K562 (cell line): Measurements from ENCODE around the gene ANKS3. TPM values are rescaled to one million over a fixed set of nuclear protein-coding genes. Genes with fewer than 3 reads are reported as not detected.

ENCODE experiments used
- ATAC-seq: fragments of 200-7000 bp; cut with Tn5 transposase; 3 replicates; pipeline ENCODE4 v1.9.1; 2020; ENCODE audit warnings: moderate library complexity
- BruUV-seq: library from RNA; stranded (reverse); fragments of 400-500 nt; replicated peaks from 2 replicates; lab custom pipeline; 2021; lab: Mats Ljungman, UMichigan
- CTCF ChIA-PET: fragments of 300-600 bp; formaldehyde crosslinking; extraction: SDS; loops from one replicate; lab custom pipeline; 2021; ENCODE audit warnings: low intra/inter-chr PET ratio; lab: Yijun Ruan, JAX
- POLR2A ChIA-PET: fragments of 300-600, 350-650 bp; sonication (Branson Sonifier 250); formaldehyde crosslinking; extraction: SDS; loops from one replicate; lab custom pipeline; 2021; ENCODE audit warnings: antibody characterized with exemption, inconsistent platforms; lab: Yijun Ruan, JAX
- DNase-seq, 4 experiments: peaks; one replicate each; pipeline versions ENCODE4 v3.0.0 to v3.0.0-alpha.2; 2011 to 2018; ENCODE audit warnings: low spot score in 3 of 4, mixed read lengths in 3 of 4; ENCODE audit errors: extremely low read depth in 1 of 4
- FAIRE-seq: peaks from 2 replicates; lab custom pipeline; 2011; peaks lifted over from hg19 to GRCh38; lab: Jason Lieb, UNC
- H2AFZ ChIP-seq: 2 replicates; pipeline ENCODE4 v1.6.0; 2011; ENCODE audit warnings: low read depth, low read length, control low read depth, inconsistent platforms
- H3K27ac ChIP-seq: fragments of 200-600 bp; 3 replicates; pipeline ENCODE4 v1.8.0; 2011; ENCODE audit warnings: low read depth, mild to moderate bottlenecking, control low read depth, inconsistent platforms, low read length, moderate library complexity, mixed read lengths; ENCODE audit errors: extremely low read depth
- H3K27me3 ChIP-seq, 2 experiments: fragments of 300-600 bp in 1 of 2; 2 replicates in 1 of 2; 3 replicates in 1 of 2; pipeline versions ENCODE4 v1.6.0 to v1.8.0; 2011; ENCODE audit warnings: inconsistent platforms in 2 of 2, low read length in 2 of 2, mild to moderate bottlenecking in 1 of 2, mixed read lengths in 1 of 2, moderate library complexity in 1 of 2; ENCODE audit not compliant: control insufficient read depth in 2 of 2, insufficient read depth in 2 of 2
- H3K36me3 ChIP-seq: fragments of 300-600 bp; 3 replicates; pipeline ENCODE4 v1.8.0; 2011; ENCODE audit warnings: mild to moderate bottlenecking, low read length, inconsistent platforms; ENCODE audit not compliant: control insufficient read depth, insufficient read depth
- H3K4me1 ChIP-seq, 2 experiments: fragments of 200-600 bp in 1 of 2; replicated peaks in 1 of 2; 2 replicates in 1 of 2; 3 replicates in 1 of 2; pipeline versions ENCODE4 v1.5.1 to v1.8.0; 2011; ENCODE audit warnings: inconsistent platforms in 2 of 2, low read length in 2 of 2, mild to moderate bottlenecking in 1 of 2, mixed read lengths in 1 of 2, moderate library complexity in 1 of 2; ENCODE audit not compliant: control insufficient read depth in 2 of 2, insufficient read depth in 2 of 2
- H3K4me2 ChIP-seq: 2 replicates; pipeline ENCODE4 v1.6.1; 2011; ENCODE audit warnings: low read length, control low read depth, inconsistent platforms, mixed read lengths; ENCODE audit not compliant: insufficient read depth
- H3K4me3 ChIP-seq: fragments of 200-600 bp; sonication (generic), shearing (Covaris generic); 2 replicates; pipeline ENCODE4 v1.5.1; 2016; ENCODE audit warnings: control low read depth, inconsistent platforms
- H3K79me2 ChIP-seq: fragments of 200-600 bp; 3 replicates; pipeline ENCODE4 v1.8.0; 2011; ENCODE audit warnings: low read length, inconsistent platforms; ENCODE audit not compliant: control insufficient read depth, insufficient read depth
- H3K9ac ChIP-seq, 2 experiments: 2 replicates each; pipeline versions ENCODE4 v1.6.0 to v1.6.1; 2011; ENCODE audit warnings: low read depth in 2 of 2, low read length in 2 of 2, control low read depth in 1 of 2, inconsistent platforms in 1 of 2, mild to moderate bottlenecking in 1 of 2, mixed read lengths in 1 of 2; ENCODE audit not compliant: insufficient read depth in 1 of 2
- H3K9me1 ChIP-seq: one replicate; pipeline ENCODE4 v1.6.0; 2011; ENCODE audit warnings: inconsistent platforms, mild to moderate bottlenecking, low read length, moderate library complexity; ENCODE audit not compliant: control insufficient read depth, insufficient read depth
- H3K9me3 ChIP-seq: replicated peaks from 2 replicates; pipeline ENCODE4 v1.5.1; 2011; ENCODE audit warnings: low read depth, low read length, inconsistent platforms; ENCODE audit not compliant: control insufficient read depth, insufficient read depth
- H4K20me1 ChIP-seq: replicated peaks from 2 replicates; pipeline ENCODE4 v1.6.1; 2011; ENCODE audit warnings: low read length, inconsistent platforms, mixed read lengths; ENCODE audit not compliant: control insufficient read depth, insufficient read depth
- HMGN3 ChIP-seq: IDR thresholded peaks from 2 replicates; pipeline ENCODE4 v1.6.1; 2011; ENCODE audit warnings: borderline replicate concordance, low read depth, mild to moderate bottlenecking, mixed read lengths, low read length; ENCODE audit not compliant: insufficient read length; ENCODE audit errors: extremely low read depth
- LEF1 ChIP-seq: fragments of 450-650 bp; IDR thresholded peaks from 2 replicates; pipeline ENCODE4 v1.6.1; 2016; ENCODE audit warnings: mild to moderate bottlenecking
- POLR2H ChIP-seq: IDR thresholded peaks from 2 replicates; pipeline ENCODE4 v1.6.1; 2016; ENCODE audit warnings: missing genetic modification characterization, low read depth, mild to moderate bottlenecking, control low read depth, missing compliant biosample characterization, moderate library complexity
- STAG1 ChIP-seq: sonication (generic); formaldehyde crosslinking; IDR thresholded peaks from 2 replicates; pipeline ENCODE4 v1.5.0; 2020; ENCODE audit warnings: missing genetic modification reagents, borderline replicate concordance
- TAF7 ChIP-seq: fragments of 450-650 bp; IDR thresholded peaks from 2 replicates; pipeline ENCODE4 v1.6.1; 2016; ENCODE audit warnings: missing genetic modification characterization, missing compliant biosample characterization
- ZNF239 ChIP-seq: fragments of 250-450 bp; sonication (Bioruptor Pico); IDR thresholded peaks from 2 replicates; pipeline ENCODE4 v1.4.0; 2020; ENCODE audit warnings: mild to moderate bottlenecking
- ZNF644 ChIP-seq: fragments of 200-800 bp; sonication (Bioruptor generic); IDR thresholded peaks from 2 replicates; pipeline ENCODE4 v1.6.1; 2016; ENCODE audit warnings: low read depth, missing genetic modification characterization, missing compliant biosample characterization
- ZNF668 ChIP-seq: fragments of 250-450 bp; sonication (Bioruptor Pico); IDR thresholded peaks from 2 replicates; pipeline ENCODE4 v1.8.0; 2022; ENCODE audit warnings: mild to moderate bottlenecking, inconsistent platforms
- WGBS: fragments of 100-300 bp; shearing (Covaris generic); methylation state at CpG from one replicate; pipeline ENCODE4 v1.1.6; 2016; ENCODE audit warnings: low coverage, mixed read lengths; ENCODE audit not compliant: insufficient coverage; ENCODE audit errors: missing lambda C conversion rate; 5-methylcytosine and 5-hydroxymethylcytosine counted together
- in situ Hi-C: fragments of 300-500 bp; cut with MboI; formaldehyde crosslinking; loops from 4 replicates; pipeline ENCODE4 v1.15.0; 2018; ENCODE audit warnings: inconsistent platforms, mixed read lengths
- intact Hi-C: fragments of 100-400 bp; cut with micrococcal nuclease; formaldehyde crosslinking; loops from 2 replicates; pipeline ENCODE4 v1.14.2; 2022
- polyA plus RNA-seq, 8 experiments: library from polyadenylated mRNA; depleted of rRNA in 4 of 8; stranded (reverse) in 5 of 8; unstranded in 3 of 8; fragments of >200 nt; fragmentation: Nextera tagmentation in 2 of 8; fragmentation: Illumina TruSeq in 1 of 8; extraction: Ambion mirVana in 2 of 8; extraction: Trizol in 1 of 8; gene quantifications; 2 replicates each; pipeline versions ENCODE4 v1.2.1 to v1.2.3, GENCODE V29; 2011 to 2014; ENCODE audit warnings: inconsistent platforms in 1 of 8, missing spikeins in 1 of 8
- total RNA-seq, 7 experiments: library from RNA; depleted of rRNA in 6 of 7; stranded (reverse); fragments of >200 nt in 6 of 7; fragmentation: Illumina TruSeq in 2 of 7; extraction: Trizol in 2 of 7; gene quantifications; 2 replicates each; pipeline versions ENCODE4 v1.2.1 to v1.2.3, GENCODE V29; 2011 to 2021; ENCODE audit warnings: low replicate concordance in 1 of 7
- TF ChIP-seq, protein P1 (sequence below), 2 experiments: fragments of 150-350 bp in 1 of 2; IDR thresholded peaks; 2 replicates each; pipeline ENCODE4 v1.6.1; 2012 to 2016; ENCODE audit warnings: low read depth in 2 of 2, low read length in 2 of 2, mild to moderate bottlenecking in 1 of 2, moderate library complexity in 1 of 2
- TF ChIP-seq, protein P2 (sequence below): sonication (generic); IDR thresholded peaks from 2 replicates; pipeline ENCODE4 v1.6.1; 2016
- TF ChIP-seq, protein P3 (sequence below), 2 experiments: fragments of 450-650 bp; conservative IDR thresholded peaks; 2 replicates each; pipeline ENCODE4 v1.6.1; 2017; ENCODE audit warnings: mild to moderate bottlenecking in 2 of 2, moderate library complexity in 2 of 2
- TF ChIP-seq, protein P4 (sequence below): fragments of 450-650 bp; IDR thresholded peaks from 2 replicates; pipeline ENCODE4 v1.6.1; 2016; ENCODE audit warnings: missing biosample characterization, missing genetic modification characterization

The ANKS3 gene
- total and polyA plus RNA-seq, 9 of the 15 experiments (the other 6 are each of a cell fraction or from before 2014, with no cell fraction given), result 0.43 to 25.7 (median 14.8) TPM

DNA sequence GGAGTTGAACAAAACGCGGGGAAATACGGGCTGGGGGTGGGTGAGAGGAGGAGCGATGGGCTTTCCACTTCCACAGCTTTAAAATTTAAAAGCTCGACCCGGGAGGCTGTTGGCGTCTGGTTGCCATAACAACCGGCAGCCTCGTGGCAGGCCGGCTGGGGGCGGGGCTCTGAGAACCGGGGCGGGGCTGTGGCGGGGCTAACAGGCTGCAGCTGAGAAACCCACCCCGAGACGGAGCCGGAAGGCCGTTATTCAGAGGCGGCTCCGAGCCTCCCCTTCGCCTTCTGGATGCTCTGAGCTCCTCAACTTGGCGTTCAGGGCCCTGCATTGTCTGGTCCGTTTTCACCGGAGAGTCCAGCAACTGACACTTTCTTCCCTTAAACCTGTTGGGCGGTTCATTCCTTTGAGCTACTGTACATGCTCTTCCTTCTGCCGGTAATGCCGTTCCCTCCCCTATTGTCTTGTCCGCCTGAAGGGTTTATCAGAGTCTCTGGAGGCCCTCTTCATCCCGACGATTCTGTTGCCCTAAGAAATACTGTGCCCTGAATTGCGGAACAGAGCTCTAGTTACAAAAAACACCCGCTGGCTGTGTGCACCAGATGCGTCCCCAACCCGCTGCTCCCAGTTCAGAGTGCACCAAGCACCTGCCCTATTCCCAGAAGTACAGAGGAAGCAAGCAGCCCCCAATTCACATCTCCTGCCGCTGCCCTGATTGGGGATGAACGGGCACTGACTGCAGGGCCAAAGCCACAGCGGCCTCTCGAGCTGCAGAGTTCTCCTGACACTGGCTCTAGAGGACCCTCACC, 862 bp upstream of the ANKS3 start (continued):
- TF ChIP-seq, protein P1, sequence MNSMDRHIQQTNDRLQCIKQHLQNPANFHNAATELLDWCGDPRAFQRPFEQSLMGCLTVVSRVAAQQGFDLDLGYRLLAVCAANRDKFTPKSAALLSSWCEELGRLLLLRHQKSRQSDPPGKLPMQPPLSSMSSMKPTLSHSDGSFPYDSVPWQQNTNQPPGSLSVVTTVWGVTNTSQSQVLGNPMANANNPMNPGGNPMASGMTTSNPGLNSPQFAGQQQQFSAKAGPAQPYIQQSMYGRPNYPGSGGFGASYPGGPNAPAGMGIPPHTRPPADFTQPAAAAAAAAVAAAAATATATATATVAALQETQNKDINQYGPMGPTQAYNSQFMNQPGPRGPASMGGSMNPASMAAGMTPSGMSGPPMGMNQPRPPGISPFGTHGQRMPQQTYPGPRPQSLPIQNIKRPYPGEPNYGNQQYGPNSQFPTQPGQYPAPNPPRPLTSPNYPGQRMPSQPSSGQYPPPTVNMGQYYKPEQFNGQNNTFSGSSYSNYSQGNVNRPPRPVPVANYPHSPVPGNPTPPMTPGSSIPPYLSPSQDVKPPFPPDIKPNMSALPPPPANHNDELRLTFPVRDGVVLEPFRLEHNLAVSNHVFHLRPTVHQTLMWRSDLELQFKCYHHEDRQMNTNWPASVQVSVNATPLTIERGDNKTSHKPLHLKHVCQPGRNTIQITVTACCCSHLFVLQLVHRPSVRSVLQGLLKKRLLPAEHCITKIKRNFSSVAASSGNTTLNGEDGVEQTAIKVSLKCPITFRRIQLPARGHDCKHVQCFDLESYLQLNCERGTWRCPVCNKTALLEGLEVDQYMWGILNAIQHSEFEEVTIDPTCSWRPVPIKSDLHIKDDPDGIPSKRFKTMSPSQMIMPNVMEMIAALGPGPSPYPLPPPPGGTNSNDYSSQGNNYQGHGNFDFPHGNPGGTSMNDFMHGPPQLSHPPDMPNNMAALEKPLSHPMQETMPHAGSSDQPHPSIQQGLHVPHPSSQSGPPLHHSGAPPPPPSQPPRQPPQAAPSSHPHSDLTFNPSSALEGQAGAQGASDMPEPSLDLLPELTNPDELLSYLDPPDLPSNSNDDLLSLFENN (IDR thresholded peaks at IDR 0.05; ENCODE audit: low read depth in 2 of 2, low read length in 2 of 2), result no peak
- no peak for TF ChIP-seq ZNF644 (tag)

DNA sequence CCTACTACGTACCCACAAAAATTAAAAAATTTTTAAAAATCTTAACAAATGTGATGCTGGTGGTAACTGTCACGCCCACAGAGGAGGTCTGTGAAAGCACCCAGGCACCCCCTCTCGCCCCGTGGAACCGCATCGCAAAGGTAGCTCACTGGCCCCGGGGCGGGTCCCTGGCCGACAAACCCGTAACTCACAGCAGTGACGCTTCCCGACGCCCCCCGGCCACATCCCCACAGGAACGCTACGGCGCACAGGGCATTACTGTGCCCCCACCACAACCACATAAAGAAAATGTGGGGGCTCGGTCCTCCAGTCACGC, 366 bp downstream of the ANKS3 start:
- POLR2A ChIA-PET, result interaction anchor here (1.3 to 1.9 kb wide), 4 partner anchors 8 to 54 kb away, joined by 3 to 9 read pairs (median 6); partner anchors contain the start of gene SEPTIN12
- WGBS, result under 1% methylated on average over 17 of the region's 19 CpGs
- in situ Hi-C loops (no loop called here), intact Hi-C loops (loop anchor here (5.0 kb wide), 1 partner anchor 114 kb away; the partner anchor contains the start of genes GLYR1 and UBN1)
- peak overlapping the region; percentile 95 for H3K4me2 ChIP-seq
- BruUV-seq, result TSS peak; percentile 59
- peak; percentile 19 for ATAC-seq
- no peaks in the 10 kb centered on the region for H3K9me3 ChIP-seq
- H2AFZ ChIP-seq, result peak overlapping the region; percentile 88
- peaks cover 0 to 22% of the 10 kb centered on the region in 2 experiments; a peak in 3 of 5 replicates for H3K4me1 ChIP-seq
- peaks cover 24% of the 10 kb centered on the region; the same call in 2 of the 3 replicates for H3K36me3 ChIP-seq
- no peaks in the 10 kb centered on the region for H4K20me1 ChIP-seq
- H3K9me1 ChIP-seq, result no peaks in the 10 kb centered on the region
- H3K79me2 ChIP-seq, result peaks cover 28% of the 10 kb centered on the region
- FAIRE-seq, result no peak
- peak in 1 of 4 experiments; percentile 35 for DNase-seq
- H3K27me3 ChIP-seq, result no peaks in the 10 kb centered on the region
- peak overlapping the region; percentile 83 to 93 for H3K9ac ChIP-seq
- H3K27ac ChIP-seq, result peak overlapping the region; percentile 71
- peak overlapping the region; percentile 98 for H3K4me3 ChIP-seq
- CTCF ChIA-PET, result interaction anchor here (0.6 kb wide), 1 partner anchor 84 kb away, joined by 3 read pairs; no protein-coding TSS in a partner anchor
- TF ChIP-seq, protein P2, sequence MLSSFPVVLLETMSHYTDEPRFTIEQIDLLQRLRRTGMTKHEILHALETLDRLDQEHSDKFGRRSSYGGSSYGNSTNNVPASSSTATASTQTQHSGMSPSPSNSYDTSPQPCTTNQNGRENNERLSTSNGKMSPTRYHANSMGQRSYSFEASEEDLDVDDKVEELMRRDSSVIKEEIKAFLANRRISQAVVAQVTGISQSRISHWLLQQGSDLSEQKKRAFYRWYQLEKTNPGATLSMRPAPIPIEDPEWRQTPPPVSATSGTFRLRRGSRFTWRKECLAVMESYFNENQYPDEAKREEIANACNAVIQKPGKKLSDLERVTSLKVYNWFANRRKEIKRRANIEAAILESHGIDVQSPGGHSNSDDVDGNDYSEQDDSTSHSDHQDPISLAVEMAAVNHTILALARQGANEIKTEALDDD, result no peak
- no peak for TF ChIP-seq POLR2H (tag)
- TF ChIP-seq, protein P3, sequence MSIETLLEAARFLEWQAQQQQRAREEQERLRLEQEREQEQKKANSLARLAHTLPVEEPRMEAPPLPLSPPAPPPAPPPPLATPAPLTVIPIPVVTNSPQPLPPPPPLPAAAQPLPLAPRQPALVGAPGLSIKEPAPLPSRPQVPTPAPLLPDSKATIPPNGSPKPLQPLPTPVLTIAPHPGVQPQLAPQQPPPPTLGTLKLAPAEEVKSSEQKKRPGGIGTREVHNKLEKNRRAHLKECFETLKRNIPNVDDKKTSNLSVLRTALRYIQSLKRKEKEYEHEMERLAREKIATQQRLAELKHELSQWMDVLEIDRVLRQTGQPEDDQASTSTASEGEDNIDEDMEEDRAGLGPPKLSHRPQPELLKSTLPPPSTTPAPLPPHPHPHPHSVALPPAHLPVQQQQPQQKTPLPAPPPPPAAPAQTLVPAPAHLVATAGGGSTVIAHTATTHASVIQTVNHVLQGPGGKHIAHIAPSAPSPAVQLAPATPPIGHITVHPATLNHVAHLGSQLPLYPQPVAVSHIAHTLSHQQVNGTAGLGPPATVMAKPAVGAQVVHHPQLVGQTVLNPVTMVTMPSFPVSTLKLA (conservative IDR thresholded peaks at IDR 0.05), result no peak
- TF ChIP-seq ZNF668, result no peak
- TF ChIP-seq STAG1 (CRISPR knock-in tag), result no peak
- TF ChIP-seq LEF1, result no peak
- TF ChIP-seq TAF7 (tag), result no peak
- no peak for TF ChIP-seq ZNF239
- no peak for TF ChIP-seq HMGN3
- TF ChIP-seq, protein P4, sequence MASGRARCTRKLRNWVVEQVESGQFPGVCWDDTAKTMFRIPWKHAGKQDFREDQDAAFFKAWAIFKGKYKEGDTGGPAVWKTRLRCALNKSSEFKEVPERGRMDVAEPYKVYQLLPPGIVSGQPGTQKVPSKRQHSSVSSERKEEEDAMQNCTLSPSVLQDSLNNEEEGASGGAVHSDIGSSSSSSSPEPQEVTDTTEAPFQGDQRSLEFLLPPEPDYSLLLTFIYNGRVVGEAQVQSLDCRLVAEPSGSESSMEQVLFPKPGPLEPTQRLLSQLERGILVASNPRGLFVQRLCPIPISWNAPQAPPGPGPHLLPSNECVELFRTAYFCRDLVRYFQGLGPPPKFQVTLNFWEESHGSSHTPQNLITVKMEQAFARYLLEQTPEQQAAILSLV (tag), result no peak
